ENCODE data around the gene FAM13A. TPM values are rescaled to one million over a fixed set of nuclear protein-coding genes. Genes with fewer than 3 reads are reported as not detected.

The FAM13A gene
- total RNA-seq, 4 donors from 2014 or later, result 72.3 to 105 (median 90.0) TPM

DNA sequence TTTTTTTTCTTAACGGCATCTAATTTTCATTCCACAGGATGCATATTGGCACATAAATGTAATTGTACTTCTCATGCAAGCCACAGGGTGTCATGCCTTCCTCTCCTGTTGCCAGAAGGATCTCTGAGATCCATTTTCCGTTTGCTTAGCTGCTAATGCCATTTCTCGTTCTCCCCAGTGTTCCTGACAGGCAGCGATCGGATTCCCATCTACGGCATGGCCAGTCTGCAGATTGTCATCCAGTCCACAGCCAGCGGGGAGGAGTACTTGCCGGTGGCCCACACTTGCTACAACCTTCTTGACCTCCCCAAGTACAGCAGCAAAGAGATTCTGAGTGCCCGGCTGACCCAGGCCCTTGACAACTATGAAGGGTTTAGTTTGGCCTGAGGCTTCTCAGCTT lies 350.4 kb downstream of the FAM13A start:
- TF ChIP-seq POLR2A (IDR thresholded peaks at IDR 0.05), result no peak
- TF ChIP-seq, protein P1, sequence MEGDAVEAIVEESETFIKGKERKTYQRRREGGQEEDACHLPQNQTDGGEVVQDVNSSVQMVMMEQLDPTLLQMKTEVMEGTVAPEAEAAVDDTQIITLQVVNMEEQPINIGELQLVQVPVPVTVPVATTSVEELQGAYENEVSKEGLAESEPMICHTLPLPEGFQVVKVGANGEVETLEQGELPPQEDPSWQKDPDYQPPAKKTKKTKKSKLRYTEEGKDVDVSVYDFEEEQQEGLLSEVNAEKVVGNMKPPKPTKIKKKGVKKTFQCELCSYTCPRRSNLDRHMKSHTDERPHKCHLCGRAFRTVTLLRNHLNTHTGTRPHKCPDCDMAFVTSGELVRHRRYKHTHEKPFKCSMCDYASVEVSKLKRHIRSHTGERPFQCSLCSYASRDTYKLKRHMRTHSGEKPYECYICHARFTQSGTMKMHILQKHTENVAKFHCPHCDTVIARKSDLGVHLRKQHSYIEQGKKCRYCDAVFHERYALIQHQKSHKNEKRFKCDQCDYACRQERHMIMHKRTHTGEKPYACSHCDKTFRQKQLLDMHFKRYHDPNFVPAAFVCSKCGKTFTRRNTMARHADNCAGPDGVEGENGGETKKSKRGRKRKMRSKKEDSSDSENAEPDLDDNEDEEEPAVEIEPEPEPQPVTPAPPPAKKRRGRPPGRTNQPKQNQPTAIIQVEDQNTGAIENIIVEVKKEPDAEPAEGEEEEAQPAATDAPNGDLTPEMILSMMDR (IDR thresholded peaks at IDR 0.05), result peak in 4 of 6 experiments; percentile 22 to 40 (median 32)
- Histone ChIP-seq H3K4me1 (no peaks in the 10 kb centered on the region), H3K27me3 (no peaks in the 10 kb centered on the region), H3K36me3 (peaks cover 0 to 42% (median 0%) of the 10 kb centered on the region in 3 donors), H3K27ac (no peak overlapping the region), H3K9me3 (no peaks in the 10 kb centered on the region), H3K4me3 (no peak overlapping the region)
- DNase-seq, result no peak

DNA sequence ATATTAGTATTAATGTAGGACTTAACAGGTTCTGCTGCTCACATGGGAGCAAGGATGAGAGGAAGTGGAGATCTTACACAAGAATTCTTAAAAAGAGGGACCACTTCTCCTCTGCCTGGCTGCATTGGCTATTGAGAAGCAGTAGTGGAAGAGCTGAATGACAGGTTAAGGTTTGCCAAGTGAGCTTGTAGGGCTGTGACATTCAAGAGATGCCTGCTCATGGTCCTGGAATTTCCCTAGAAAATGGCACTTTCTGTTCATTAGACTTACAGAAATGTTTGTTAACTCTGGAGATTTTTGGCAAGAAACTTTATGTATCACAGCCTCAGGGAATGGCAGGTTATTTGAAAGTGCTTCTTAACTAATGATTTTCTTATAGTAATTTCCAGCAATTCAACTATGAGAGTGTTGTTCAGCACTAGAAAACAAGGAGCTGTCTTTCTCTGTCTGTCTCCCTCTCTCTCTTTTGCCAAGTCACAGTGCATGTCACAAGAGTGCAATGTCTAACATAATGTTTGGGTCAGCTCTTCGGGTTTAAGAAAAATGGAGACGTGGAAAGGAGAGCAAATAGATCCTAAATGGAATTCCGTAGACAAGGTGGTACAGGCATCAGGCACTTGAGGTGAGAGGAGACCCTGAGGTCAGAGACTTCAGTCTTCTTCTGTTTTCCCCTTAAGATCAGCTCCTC lies 351.0 kb downstream of the FAM13A start:
- DNase-seq, result no peak
- Histone ChIP-seq H3K27me3 (no peaks in the 10 kb centered on the region), H3K36me3 (peaks cover 0 to 38% (median 0%) of the 10 kb centered on the region in 3 donors), H3K4me3 (no peak overlapping the region), H3K27ac (no peak overlapping the region), H3K9me3 (no peaks in the 10 kb centered on the region), H3K4me1 (no peaks in the 10 kb centered on the region)
- TF ChIP-seq, protein P1 (IDR thresholded peaks at IDR 0.05), result no peak
- no peak for TF ChIP-seq POLR2A (IDR thresholded peaks at IDR 0.05)

DNA sequence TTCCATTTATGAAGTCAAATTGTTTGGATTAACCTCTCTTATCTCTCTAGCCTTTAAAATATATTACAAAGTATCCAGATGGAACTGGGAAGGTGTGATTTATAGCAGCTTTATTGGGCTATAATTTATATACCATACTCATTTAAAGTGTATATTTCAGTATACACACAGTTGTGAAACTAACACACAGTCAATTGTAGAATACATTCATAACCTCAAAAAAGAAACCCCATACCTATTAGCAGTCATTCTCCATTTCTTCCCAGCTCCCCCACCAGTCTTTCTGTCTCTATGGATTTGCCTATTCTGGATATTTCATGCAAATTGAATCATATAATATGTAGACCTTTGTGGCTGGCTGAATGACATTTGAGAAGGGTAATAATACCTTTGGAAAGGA lies 351.8 kb downstream of the FAM13A start:
- Histone ChIP-seq H3K36me3 (peaks cover 0 to 36% (median 0%) of the 10 kb centered on the region in 3 donors), H3K27ac (no peak overlapping the region), H3K4me1 (no peaks in the 10 kb centered on the region), H3K27me3 (no peaks in the 10 kb centered on the region), H3K4me3 (no peak overlapping the region), H3K9me3 (no peaks in the 10 kb centered on the region)
- no peak for DNase-seq
- TF ChIP-seq POLR2A (IDR thresholded peaks at IDR 0.05), result no peak
- TF ChIP-seq, protein P1 (IDR thresholded peaks at IDR 0.05), result no peak

DNA sequence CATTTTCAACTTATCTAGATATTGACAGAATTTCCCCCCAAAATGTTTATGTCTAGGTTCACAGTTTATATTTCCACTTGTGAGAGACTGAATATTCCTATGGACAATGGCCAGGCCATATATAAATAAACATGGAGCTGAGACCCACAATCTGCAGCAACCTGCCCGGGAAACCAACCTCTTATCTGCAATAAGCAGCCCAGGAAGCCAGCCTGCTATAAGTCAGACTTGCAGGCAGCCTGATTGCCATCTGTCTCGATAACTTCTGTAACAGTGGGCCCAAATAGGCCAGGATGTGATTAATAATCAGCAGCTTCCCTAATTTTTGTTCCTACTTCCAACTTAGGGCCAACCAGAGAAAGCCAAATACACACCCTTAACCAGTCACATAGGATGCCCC lies 354.2 kb downstream of the FAM13A start:
- Histone ChIP-seq H3K9me3 (no peaks in the 10 kb centered on the region), H3K36me3 (peaks cover 0 to 36% (median 0%) of the 10 kb centered on the region in 3 donors), H3K4me3 (no peak overlapping the region), H3K27ac (no peak overlapping the region), H3K4me1 (no peaks in the 10 kb centered on the region), H3K27me3 (no peaks in the 10 kb centered on the region)
- TF ChIP-seq, protein P1 (IDR thresholded peaks at IDR 0.05), result no peak
- no peak for TF ChIP-seq POLR2A (IDR thresholded peaks at IDR 0.05)
- DNase-seq, result no peak

DNA sequence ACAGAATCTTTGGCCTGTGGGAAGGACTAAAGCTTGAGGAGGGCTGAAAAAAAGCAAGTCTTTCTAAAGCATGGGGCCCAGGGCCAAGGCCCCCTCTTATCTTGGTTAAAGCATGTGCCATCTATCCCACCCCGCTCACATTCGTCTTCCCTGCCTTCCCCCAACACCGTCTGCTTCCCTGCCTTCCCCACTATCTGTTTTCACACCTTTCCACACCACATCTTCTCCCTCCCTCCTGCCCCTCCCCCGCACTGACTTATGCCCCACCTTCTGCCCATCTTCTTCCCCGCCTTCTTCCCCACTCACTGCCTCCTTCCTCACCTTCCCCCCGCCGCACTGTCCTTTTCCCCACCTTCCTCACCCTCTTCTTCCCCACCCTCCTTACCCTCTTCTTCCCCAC lies 358.5 kb downstream of the FAM13A start:
- Histone ChIP-seq H3K4me3 (no peak overlapping the region), H3K27ac (no peak overlapping the region), H3K27me3 (no peaks in the 10 kb centered on the region), H3K4me1 (no peaks in the 10 kb centered on the region), H3K9me3 (no peaks in the 10 kb centered on the region), H3K36me3 (peaks cover 0 to 12% (median 0%) of the 10 kb centered on the region in 3 donors)
- no peak for TF ChIP-seq POLR2A (IDR thresholded peaks at IDR 0.05)
- TF ChIP-seq, protein P1 (IDR thresholded peaks at IDR 0.05), result no peak
- DNase-seq, result no peak
